SU-DHL-6 (cell line): ENCODE results near the gene RGS7.

Experiments
- CTCF ChIP-seq: fragments of 200-600 bp; sonication (generic); IDR thresholded peaks from one replicate; pipeline ENCODE4 v1.5.1; 2017; ENCODE audit warnings: antibody characterized with exemption, mild to moderate bottlenecking, low read length, moderate library complexity; ENCODE audit not compliant: insufficient read depth, poor library complexity, severe bottlenecking
- EZH2phosphoT487 ChIP-seq: fragments of 200-600 bp; sonication (generic), shearing (Covaris generic); conservative IDR thresholded peaks from 2 replicates; pipeline ENCODE4 v1.6.1; 2018; ENCODE audit warnings: mild to moderate bottlenecking, antibody characterized with exemption, low read length, moderate library complexity, mixed read lengths

DNA sequence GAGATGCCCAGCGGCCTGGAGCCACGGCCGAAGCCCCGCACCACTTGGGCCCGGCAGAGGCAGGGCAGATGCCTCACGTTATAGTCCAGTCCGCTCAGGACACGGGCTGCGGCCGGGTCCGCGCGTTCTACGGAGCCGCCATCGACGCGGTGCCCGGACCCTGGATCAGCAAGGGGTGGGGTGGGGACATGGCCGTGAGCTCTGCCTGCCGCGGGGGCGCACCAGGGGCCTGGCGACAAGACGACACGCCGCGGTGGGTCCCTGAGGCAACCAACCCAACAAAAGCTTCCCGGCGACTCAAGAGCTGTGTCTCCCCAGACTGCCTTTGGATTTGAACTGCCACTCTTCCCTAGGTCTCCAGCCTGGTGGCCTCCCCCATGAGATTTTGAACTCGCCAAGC, 533.6 kb downstream of the RGS7 start:
- TF ChIP-seq CTCF: no peak
- TF ChIP-seq EZH2phosphoT487: no peak
